ENCODE data around the gene RHOH. TPM values are rescaled to one million over a fixed set of nuclear protein-coding genes. Genes with fewer than 3 reads are reported as not detected.

RHOH gene
- total RNA-seq, 1 experiment from 2014 or later = not detected

- H3K79me2 ChIP-seq (ENCODE audit: low read depth) = no peaks in the 10 kb centered on the region
- 0 out of 2 replicates have a peak, but pooled peaks cover 5% of the 10 kb centered on the region for H3K9me2 ChIP-seq (ENCODE audit: insufficient read depth)
- H3K4me1 ChIP-seq (replicated peaks; ENCODE audit: insufficient read depth) = no peaks in the 10 kb centered on the region
- H4K20me1 ChIP-seq (ENCODE audit: insufficient read depth) = no peaks in the 10 kb centered on the region
- H3K27me3 ChIP-seq (ENCODE audit: insufficient read depth, low read depth) = no peaks in the 10 kb centered on the region
- no peak overlapping the region for H3K27ac ChIP-seq
- H3F3A ChIP-seq (ENCODE audit: insufficient read depth, low read depth) = no peaks in the 10 kb centered on the region
- ChIA-PET CTCF (no interaction called here), POLR2A (ENCODE audit: unreplicated experiment) (no interaction called here)
- DNase-seq = no peak
- H2AFZ ChIP-seq = no peak overlapping the region
- H3K9me3 ChIP-seq (ENCODE audit: insufficient read depth, low read depth) = no peaks in the 10 kb centered on the region
- no peak overlapping the region for H3K4me3 ChIP-seq
- H3K36me3 ChIP-seq (ENCODE audit: low read depth) = no peaks in the 10 kb centered on the region
- no peak for TF ChIP-seq CTCF (conservative IDR thresholded peaks at IDR 0.05)
- TF ChIP-seq EZH2 (IDR thresholded peaks at IDR 0.05; ENCODE audit: low read depth) = no peak
- no TSS peak for BruUV-seq (replicated peaks)
- H3K4me2 ChIP-seq = no peak overlapping the region
- intact Hi-C loops (cut with micrococcal nuclease; ENCODE audit: unreplicated experiment) = no loop called here
Measured at GRCh38 chr4:40270609-40271008, 73.8 kb downstream of the RHOH start.

- intact Hi-C loops (cut with micrococcal nuclease; ENCODE audit: unreplicated experiment) = no loop called here
- TF ChIP-seq CTCF (conservative IDR thresholded peaks at IDR 0.05) (no peak), EZH2 (IDR thresholded peaks at IDR 0.05; ENCODE audit: low read depth) (no peak)
- no TSS peak for BruUV-seq (replicated peaks)
- no peak overlapping the region for H3K4me3 ChIP-seq
- H3K27me3 ChIP-seq (ENCODE audit: insufficient read depth, low read depth) = no peaks in the 10 kb centered on the region
- ChIA-PET POLR2A (ENCODE audit: unreplicated experiment) (interaction anchor here (0.6 kb wide), 1 partner anchor 304 kb away, joined by 4 read pairs; no protein-coding TSS in a partner anchor), CTCF (no interaction called here)
- no peaks in the 10 kb centered on the region for H4K20me1 ChIP-seq (ENCODE audit: insufficient read depth)
- H3K9me2 ChIP-seq (ENCODE audit: insufficient read depth) = no peaks in the 10 kb centered on the region
- H3K9me3 ChIP-seq (ENCODE audit: insufficient read depth, low read depth) = no peaks in the 10 kb centered on the region
- H3K27ac ChIP-seq = no peak overlapping the region
- H3F3A ChIP-seq (ENCODE audit: insufficient read depth, low read depth) = no peaks in the 10 kb centered on the region
- DNase-seq = no peak
- H3K79me2 ChIP-seq (ENCODE audit: low read depth) = no peaks in the 10 kb centered on the region
- H3K36me3 ChIP-seq (ENCODE audit: low read depth) = no peaks in the 10 kb centered on the region
- H3K4me2 ChIP-seq = no peak overlapping the region
- no peaks in the 10 kb centered on the region for H3K4me1 ChIP-seq (replicated peaks; ENCODE audit: insufficient read depth)
- no peak overlapping the region for H2AFZ ChIP-seq
Measured at GRCh38 chr4:40275065-40275730, 78.4 kb downstream of the RHOH start.

- Histone ChIP-seq H3K79me2 (ENCODE audit: low read depth) (no peaks in the 10 kb centered on the region), H3K9me3 (ENCODE audit: insufficient read depth, low read depth) (no peaks in the 10 kb centered on the region), H3K4me3 (no peak overlapping the region), H2AFZ (no peak overlapping the region), H3K36me3 (ENCODE audit: low read depth) (no peaks in the 10 kb centered on the region), H3K4me2 (no peak overlapping the region), H3K27me3 (ENCODE audit: insufficient read depth, low read depth) (no peaks in the 10 kb centered on the region), H3K4me1 (replicated peaks; ENCODE audit: insufficient read depth) (no peaks in the 10 kb centered on the region), H4K20me1 (ENCODE audit: insufficient read depth) (no peaks in the 10 kb centered on the region), H3F3A (ENCODE audit: insufficient read depth, low read depth) (no peaks in the 10 kb centered on the region), H3K27ac (no peak overlapping the region), H3K9me2 (ENCODE audit: insufficient read depth) (no peaks in the 10 kb centered on the region)
- ChIA-PET POLR2A (ENCODE audit: unreplicated experiment) (no interaction called here), CTCF (interaction anchor here (0.6 kb wide), 1 partner anchor 119 kb away, joined by 3 read pairs; no protein-coding TSS in a partner anchor)
- DNase-seq = no peak
- no TSS peak for BruUV-seq (replicated peaks)
- intact Hi-C loops (cut with micrococcal nuclease; ENCODE audit: unreplicated experiment) = no loop called here
- TF ChIP-seq CTCF (conservative IDR thresholded peaks at IDR 0.05) (no peak), EZH2 (IDR thresholded peaks at IDR 0.05; ENCODE audit: low read depth) (no peak)
Measured at GRCh38 chr4:40276546-40276945, 79.7 kb downstream of the RHOH start.

All from PC-9 (cell line).